Caco-2 (cell line): ENCODE data around the gene CD300C. TPM values are rescaled to one million over a fixed set of nuclear protein-coding genes. Genes with fewer than 3 reads are reported as not detected.

Experiments
- BruUV-seq: library from RNA; stranded (reverse); fragments of 400-500 nt; replicated peaks from 2 replicates; lab custom pipeline; 2021; lab: Mats Ljungman, UMichigan
- CTCF ChIA-PET: fragments of 300-600 bp; sonication (Branson Sonifier 250); formaldehyde crosslinking; loops from one replicate; lab custom pipeline; 2022; ENCODE audit warnings: antibody characterized with exemption; lab: Charles Lee
- POLR2A ChIA-PET: fragments of 300-600 bp; sonication (Branson Sonifier 250); formaldehyde crosslinking; loops from one replicate; lab custom pipeline; 2022; ENCODE audit warnings: antibody characterized with exemption; lab: Charles Lee
- DNase-seq, 2 experiments: peaks; one replicate each; pipeline versions ENCODE4 v3.0.0 to v3.0.0-alpha.2; 2020 to 2022
- H3K27me3 ChIP-seq: replicated peaks from 2 replicates; pipeline ENCODE4 v1.6.0; 2011; ENCODE audit warnings: low read length; ENCODE audit not compliant: control insufficient read depth, insufficient read depth
- H3K36me3 ChIP-seq: 2 replicates; pipeline ENCODE4 v1.5.1; 2011; ENCODE audit warnings: low read length; ENCODE audit not compliant: control insufficient read depth, insufficient read depth
- H3K4me1 ChIP-seq: fragments of 250-450 bp; sonication (Bioruptor Pico); 2 replicates; pipeline ENCODE4 v1.5.1; 2020; ENCODE audit warnings: mild to moderate bottlenecking
- H3K4me3 ChIP-seq: 2 replicates; pipeline ENCODE4 v1.5.1; 2011; ENCODE audit warnings: low read depth, mild to moderate bottlenecking, control low read depth, low read length
- H3K9me3 ChIP-seq: fragments of 250-450 bp; sonication (Bioruptor Pico); 2 replicates; pipeline ENCODE4 v1.5.1; 2020; ENCODE audit warnings: mild to moderate bottlenecking, moderate library complexity
- H3K27ac Mint-ChIP-seq: one replicate; pipeline ENCODE4 v1.8.0; 2022; ENCODE audit warnings: mixed read lengths; ENCODE audit not compliant: unreplicated experiment
- H3K27me3 Mint-ChIP-seq: one replicate; pipeline ENCODE4 v1.8.0; 2022; ENCODE audit warnings: mixed read lengths; ENCODE audit not compliant: insufficient read depth, unreplicated experiment
- H3K36me3 Mint-ChIP-seq: one replicate; pipeline ENCODE4 v1.8.0; 2022; ENCODE audit warnings: mild to moderate bottlenecking, mixed read lengths; ENCODE audit not compliant: insufficient read depth, unreplicated experiment
- H3K4me1 Mint-ChIP-seq: one replicate; pipeline ENCODE4 v1.8.0; 2022; ENCODE audit warnings: low read depth, mixed read lengths; ENCODE audit not compliant: unreplicated experiment
- H3K4me3 Mint-ChIP-seq: one replicate; pipeline ENCODE4 v1.8.0; 2022; ENCODE audit warnings: mild to moderate bottlenecking, moderate library complexity, mixed read lengths; ENCODE audit not compliant: unreplicated experiment
- H3K9me3 Mint-ChIP-seq: one replicate; pipeline ENCODE4 v1.8.0; 2022; ENCODE audit warnings: mixed read lengths; ENCODE audit not compliant: unreplicated experiment
- CTCF ChIP-seq, 2 experiments: fragments of 200-600 bp in 1 of 2; IDR thresholded peaks; 1 replicate in 1 of 2; 2 replicates in 1 of 2; pipeline versions ENCODE4 v1.5.1 to v1.8.0; 2011 to 2022; ENCODE audit warnings: antibody characterized with exemption in 1 of 2, control low read depth in 1 of 2, inconsistent platforms in 1 of 2, low read depth in 1 of 2, low read length in 1 of 2, mild to moderate bottlenecking in 1 of 2, moderate library complexity in 1 of 2; ENCODE audit not compliant: insufficient read depth in 1 of 2, severe bottlenecking in 1 of 2, unreplicated experiment in 1 of 2
- intact Hi-C: fragments of 100-400 bp; cut with micrococcal nuclease; formaldehyde crosslinking; loops from one replicate; pipeline ENCODE4 v1.10.0; 2022; ENCODE audit not compliant: unreplicated experiment
- total RNA-seq: library from RNA; stranded (reverse); gene quantifications from 2 replicates; pipeline ENCODE4 v1.2.3, GENCODE V29; 2022

The CD300C gene
- total RNA-seq, 1 experiment from 2014 or later = not detected

DNA sequence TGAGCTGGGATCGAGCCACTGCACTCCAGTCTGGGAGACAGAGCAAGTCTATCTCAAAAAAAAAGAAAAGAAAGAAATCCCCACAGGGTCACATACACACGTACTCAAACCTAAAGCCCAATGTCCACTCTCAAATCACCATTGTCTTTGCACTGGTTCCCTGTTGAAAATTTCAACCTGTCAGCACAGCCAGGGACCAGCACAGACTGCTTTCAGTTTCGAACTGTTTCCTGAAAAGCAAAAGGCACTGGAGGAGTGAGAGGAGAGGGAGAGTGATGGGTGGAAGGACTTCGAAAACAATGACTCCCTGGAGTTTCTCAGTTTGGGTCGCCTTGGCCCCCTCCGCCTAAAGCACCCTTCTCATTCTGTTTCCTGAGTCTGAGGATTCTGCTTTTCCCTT, 9.0 kb upstream of the CD300C start:
- Mint-ChIP-seq H3K27ac (no peak overlapping the region), H3K27me3 (peaks cover 24% of the 10 kb centered on the region), H3K4me3 (no peak overlapping the region), H3K4me1 (no peaks in the 10 kb centered on the region), H3K36me3 (peaks cover 4% of the 10 kb centered on the region), H3K9me3 (no peaks in the 10 kb centered on the region)
- ChIA-PET POLR2A (no interaction called here), CTCF (no interaction called here)
- Histone ChIP-seq H3K4me3 (no peak overlapping the region), H3K4me1 (no peaks in the 10 kb centered on the region), H3K9me3 (no peaks in the 10 kb centered on the region), H3K27me3 (no peaks in the 10 kb centered on the region), H3K36me3 (no peaks in the 10 kb centered on the region)
- BruUV-seq = no TSS peak
- no peak for DNase-seq
- TF ChIP-seq CTCF (IDR thresholded peaks at IDR 0.05; ENCODE audit: insufficient read depth in 1 of 2, low read depth in 1 of 2, low read length in 1 of 2, severe bottlenecking in 1 of 2, unreplicated experiment in 1 of 2) = no peak
- intact Hi-C loops = no loop called here

DNA sequence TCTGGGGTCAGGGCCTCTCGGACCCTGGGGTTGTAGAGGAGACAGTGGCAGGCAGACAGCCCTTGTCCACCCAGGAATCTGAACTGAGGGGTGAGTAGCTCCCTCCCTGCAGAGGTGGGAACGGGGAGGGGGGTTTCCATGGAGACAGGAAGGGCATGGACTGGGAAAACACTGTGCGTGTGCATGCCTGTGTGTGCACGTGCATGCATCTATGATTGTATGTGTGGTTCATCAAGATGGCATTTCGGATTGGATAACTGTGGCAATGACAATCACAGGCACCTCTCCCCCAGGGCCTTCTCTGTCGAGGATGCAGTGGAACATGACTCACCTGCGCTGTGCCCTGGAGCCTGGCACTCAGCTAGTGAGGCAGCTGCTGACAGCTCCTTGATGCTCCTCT, 6.1 kb upstream of the CD300C start:
- no peak for DNase-seq
- Histone ChIP-seq H3K9me3 (no peaks in the 10 kb centered on the region), H3K4me1 (no peaks in the 10 kb centered on the region), H3K4me3 (no peak overlapping the region), H3K27me3 (no peaks in the 10 kb centered on the region), H3K36me3 (no peaks in the 10 kb centered on the region)
- intact Hi-C loops = no loop called here
- no peak overlapping the region for H3K4me3 Mint-ChIP-seq
- POLR2A ChIA-PET = no interaction called here
- H3K4me1 Mint-ChIP-seq = no peaks in the 10 kb centered on the region
- H3K9me3 Mint-ChIP-seq = no peaks in the 10 kb centered on the region
- peaks cover 4% of the 10 kb centered on the region for H3K36me3 Mint-ChIP-seq
- CTCF ChIA-PET = interaction anchor here (0.6 to 1.0 kb wide), 2 partner anchors 14 to 122 kb away, joined by 4 to 5 read pairs; no protein-coding TSS in a partner anchor
- no TSS peak for BruUV-seq
- peaks cover 25% of the 10 kb centered on the region for H3K27me3 Mint-ChIP-seq
- H3K27ac Mint-ChIP-seq = no peak overlapping the region
- TF ChIP-seq CTCF (IDR thresholded peaks at IDR 0.05; ENCODE audit: insufficient read depth in 1 of 2, low read depth in 1 of 2, low read length in 1 of 2, severe bottlenecking in 1 of 2, unreplicated experiment in 1 of 2) = no peak

- CTCF ChIA-PET = no interaction called here
- H3K9me3 Mint-ChIP-seq = no peaks in the 10 kb centered on the region
Observed at GRCh38 chr17:74550602-74551001, 4.7 kb upstream of the CD300C start.

More at GRCh38 chr17:74550602-74551001, 4.7 kb upstream of the CD300C start:
- H3K4me1 ChIP-seq = no peaks in the 10 kb centered on the region
- intact Hi-C loops = no loop called here
- H3K36me3 Mint-ChIP-seq = peaks cover 4% of the 10 kb centered on the region
- no peak overlapping the region for H3K27ac Mint-ChIP-seq
- no peaks in the 10 kb centered on the region for H3K9me3 ChIP-seq
- H3K4me1 Mint-ChIP-seq = no peaks in the 10 kb centered on the region
- no peaks in the 10 kb centered on the region for H3K27me3 ChIP-seq
- POLR2A ChIA-PET = no interaction called here
- DNase-seq = no peak
- no TSS peak for BruUV-seq
- H3K36me3 ChIP-seq = no peaks in the 10 kb centered on the region
- peaks cover 22% of the 10 kb centered on the region for H3K27me3 Mint-ChIP-seq
- no peak for TF ChIP-seq CTCF (IDR thresholded peaks at IDR 0.05; ENCODE audit: insufficient read depth in 1 of 2, low read depth in 1 of 2, low read length in 1 of 2, severe bottlenecking in 1 of 2, unreplicated experiment in 1 of 2)
- no peak overlapping the region for H3K4me3 Mint-ChIP-seq
- no peak overlapping the region for H3K4me3 ChIP-seq
